Esophagus muscularis mucosa (tissue), 3 donors: Measurements from ENCODE around the gene ST3GAL3.

Source experiments
- POLR2AphosphoS5 ChIP-seq, 2 donors: sonication (generic); formaldehyde crosslinking; IDR thresholded peaks; one replicate each; pipeline ENCODE4 v1.6.1; 2017; ENCODE audit warnings: antibody characterized with exemption in 2 of 2
- TF ChIP-seq, protein P1 (sequence below), 3 experiments: fragments of 200-600 bp in 2 of 3; fragments of 450-650 bp in 1 of 3; sonication (generic) in 2 of 3; IDR thresholded peaks; one replicate each; pipeline ENCODE4 v1.5.1; 2017 to 2019; ENCODE audit warnings: antibody characterized with exemption in 3 of 3, mild to moderate bottlenecking in 2 of 3, moderate library complexity in 1 of 3

GRCh38 chr1:43870306-43870705, 163.0 kb downstream of the ST3GAL3 start:
- TF ChIP-seq, protein P1, sequence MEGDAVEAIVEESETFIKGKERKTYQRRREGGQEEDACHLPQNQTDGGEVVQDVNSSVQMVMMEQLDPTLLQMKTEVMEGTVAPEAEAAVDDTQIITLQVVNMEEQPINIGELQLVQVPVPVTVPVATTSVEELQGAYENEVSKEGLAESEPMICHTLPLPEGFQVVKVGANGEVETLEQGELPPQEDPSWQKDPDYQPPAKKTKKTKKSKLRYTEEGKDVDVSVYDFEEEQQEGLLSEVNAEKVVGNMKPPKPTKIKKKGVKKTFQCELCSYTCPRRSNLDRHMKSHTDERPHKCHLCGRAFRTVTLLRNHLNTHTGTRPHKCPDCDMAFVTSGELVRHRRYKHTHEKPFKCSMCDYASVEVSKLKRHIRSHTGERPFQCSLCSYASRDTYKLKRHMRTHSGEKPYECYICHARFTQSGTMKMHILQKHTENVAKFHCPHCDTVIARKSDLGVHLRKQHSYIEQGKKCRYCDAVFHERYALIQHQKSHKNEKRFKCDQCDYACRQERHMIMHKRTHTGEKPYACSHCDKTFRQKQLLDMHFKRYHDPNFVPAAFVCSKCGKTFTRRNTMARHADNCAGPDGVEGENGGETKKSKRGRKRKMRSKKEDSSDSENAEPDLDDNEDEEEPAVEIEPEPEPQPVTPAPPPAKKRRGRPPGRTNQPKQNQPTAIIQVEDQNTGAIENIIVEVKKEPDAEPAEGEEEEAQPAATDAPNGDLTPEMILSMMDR (IDR thresholded peaks at IDR 0.05): no peak
- TF ChIP-seq POLR2AphosphoS5 (IDR thresholded peaks at IDR 0.05): no peak
